ENCODE results near the gene ADAMTSL2. TPM values are rescaled to one million over a fixed set of nuclear protein-coding genes. Genes with fewer than 3 reads are reported as not detected.

ADAMTSL2 gene
- total RNA-seq, 4 donors from 2014 or later, result 2.8 to 6.6 (median 3.2) TPM

DNA sequence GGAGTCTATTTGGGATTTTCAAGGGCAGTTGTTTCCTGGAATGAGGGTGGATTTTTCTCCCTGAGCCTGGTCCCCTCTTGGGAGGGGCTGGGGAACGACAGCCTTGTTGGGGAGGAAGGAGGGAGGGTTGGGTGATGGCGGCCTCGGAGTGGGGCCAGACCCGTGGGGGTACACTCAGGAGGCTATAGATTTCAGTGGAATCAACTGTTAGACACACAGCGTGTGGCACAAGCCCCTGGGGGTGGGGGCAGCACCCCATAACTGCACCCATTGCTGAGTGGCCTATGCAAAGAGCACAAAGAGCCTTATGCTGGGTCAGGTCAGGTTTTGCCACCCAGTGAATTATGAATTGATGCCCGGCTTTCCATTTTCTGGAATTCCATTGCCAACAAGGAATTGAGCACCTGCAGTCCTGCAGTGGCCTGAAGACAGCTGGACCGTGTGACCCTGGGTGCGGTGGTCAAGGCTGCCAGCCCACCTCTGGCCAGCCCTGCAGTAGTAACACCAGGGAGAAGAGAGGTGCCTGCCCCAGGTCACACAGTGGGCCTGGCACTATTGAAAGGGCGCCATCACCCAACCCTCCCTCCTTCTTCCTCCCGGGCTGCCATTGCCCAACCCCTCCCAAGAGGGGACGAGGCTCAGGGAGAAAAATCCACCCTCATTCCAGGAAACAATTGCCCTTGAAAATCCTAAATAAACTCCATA is 18.1 kb upstream of the ADAMTSL2 start:
- H3K9me3 ChIP-seq, result no peaks in the 10 kb centered on the region
- H3K4me3 ChIP-seq, result no peak overlapping the region
- DNase-seq (ENCODE audit: extremely low spot score), result no peak
- peaks cover 0 to 33% (median 0%) of the 10 kb centered on the region in 4 donors for H3K27me3 ChIP-seq
- TF ChIP-seq POLR2A (IDR thresholded peaks at IDR 0.05; ENCODE audit: low read depth) (no peak), CTCF (IDR thresholded peaks at IDR 0.05) (no peak)
- intact Hi-C loops (cut with DNase I), result no loop called here
- peaks cover 10 to 16% (median 14%) of the 10 kb centered on the region in 4 donors for H3K4me1 ChIP-seq
- no peaks in the 10 kb centered on the region for H3K36me3 ChIP-seq
- 94% methylated on average over 11 of the region's 11 CpGs for whole genome bisulfite sequencing
- H3K27ac ChIP-seq (replicated peaks in 1 of 4), result no peak overlapping the region

GRCh38 chr9:133516961-133517350 is 17.5 kb upstream of the ADAMTSL2 start:
- no peak overlapping the region for H3K27ac ChIP-seq (replicated peaks in 1 of 4)
- no peak overlapping the region for H3K4me3 ChIP-seq
- WGBS, result 94% methylated on average over 9 of the region's 9 CpGs
- intact Hi-C loops (cut with DNase I), result no loop called here
- no peaks in the 10 kb centered on the region for H3K9me3 ChIP-seq
- no peak for DNase-seq (ENCODE audit: extremely low spot score)
- H3K36me3 ChIP-seq, result no peaks in the 10 kb centered on the region
- peaks cover 10 to 16% (median 14%) of the 10 kb centered on the region in 4 donors for H3K4me1 ChIP-seq
- TF ChIP-seq EP300 (IDR thresholded peaks at IDR 0.05), result no peak
- no peak for TF ChIP-seq POLR2A (IDR thresholded peaks at IDR 0.05; ENCODE audit: low read depth)
- peaks cover 0 to 32% (median 0%) of the 10 kb centered on the region in 4 donors for H3K27me3 ChIP-seq

GRCh38 chr9:133517711-133518110 is 16.8 kb upstream of the ADAMTSL2 start:
- intact Hi-C loops (cut with DNase I), result no loop called here
- peaks cover 10 to 16% (median 14%) of the 10 kb centered on the region in 4 donors for H3K4me1 ChIP-seq

GRCh38 chr9:133518200-133518599 is 16.3 kb upstream of the ADAMTSL2 start:
- Histone ChIP-seq H3K4me1 (peaks cover 10 to 16% (median 14%) of the 10 kb centered on the region in 4 donors), H3K27me3 (peaks cover 0 to 36% (median 0%) of the 10 kb centered on the region in 4 donors), H3K27ac (replicated peaks in 1 of 4) (no peak overlapping the region), H3K4me3 (no peak overlapping the region), H3K9me3 (no peaks in the 10 kb centered on the region), H3K36me3 (no peaks in the 10 kb centered on the region)
- DNase-seq (ENCODE audit: extremely low spot score), result no peak
- 82% methylated on average over 5 of the region's 5 CpGs for WGBS
- intact Hi-C loops (cut with DNase I), result no loop called here
- TF ChIP-seq EP300 (IDR thresholded peaks at IDR 0.05) (no peak), POLR2AphosphoS5 (IDR thresholded peaks at IDR 0.05) (no peak), CTCF (IDR thresholded peaks at IDR 0.05) (no peak), POLR2A (IDR thresholded peaks at IDR 0.05; ENCODE audit: low read depth) (no peak)

More at GRCh38 chr9:133517711-133518110, 16.8 kb upstream of the ADAMTSL2 start:
- TF ChIP-seq POLR2AphosphoS5 (IDR thresholded peaks at IDR 0.05), result no peak
- no peak for TF ChIP-seq EP300 (IDR thresholded peaks at IDR 0.05)
- TF ChIP-seq POLR2A (IDR thresholded peaks at IDR 0.05; ENCODE audit: low read depth), result no peak
- TF ChIP-seq CTCF (IDR thresholded peaks at IDR 0.05), result no peak
- no peak overlapping the region for H3K27ac ChIP-seq (replicated peaks in 1 of 4)
- H3K36me3 ChIP-seq, result no peaks in the 10 kb centered on the region
- H3K27me3 ChIP-seq, result peaks cover 0 to 33% (median 0%) of the 10 kb centered on the region in 4 donors
- no peak for DNase-seq (ENCODE audit: extremely low spot score)
- H3K9me3 ChIP-seq, result no peaks in the 10 kb centered on the region
- WGBS, result 82% methylated on average over 8 of the region's 8 CpGs
- no peak overlapping the region for H3K4me3 ChIP-seq

- Histone ChIP-seq H3K4me3 (no peak overlapping the region), H3K27me3 (peaks cover 0 to 29% (median 0%) of the 10 kb centered on the region in 4 donors), H3K9me3 (no peaks in the 10 kb centered on the region), H3K27ac (replicated peaks in 1 of 4) (no peak overlapping the region), H3K4me1 (peaks cover 9 to 10% (median 9%) of the 10 kb centered on the region in 4 donors), H3K36me3 (no peaks in the 10 kb centered on the region)
- TF ChIP-seq EP300 (IDR thresholded peaks at IDR 0.05), result no peak
- TF ChIP-seq POLR2A (IDR thresholded peaks at IDR 0.05; ENCODE audit: low read depth), result no peak
- no peak for TF ChIP-seq CTCF (IDR thresholded peaks at IDR 0.05)
- TF ChIP-seq POLR2AphosphoS5 (IDR thresholded peaks at IDR 0.05), result no peak
- WGBS, result 92% methylated on average over 24 of the region's 27 CpGs
- no peak for DNase-seq (ENCODE audit: extremely low spot score)
- intact Hi-C loops (cut with DNase I), result no loop called here
Measured at GRCh38 chr9:133518706-133519449, 15.6 kb upstream of the ADAMTSL2 start.
